H1 (cell line): Measurements from ENCODE around the gene ATXN1L. TPM values are rescaled to one million over a fixed set of nuclear protein-coding genes. Genes with fewer than 3 reads are reported as not detected.

Experiments
- CTCF ChIA-PET: fragments of 300-600 bp; sonication (Branson Sonifier 250); formaldehyde crosslinking; loops from one replicate; lab custom pipeline; 2021; ENCODE audit not compliant: partially characterized antibody; lab: Charles Lee
- POLR2A ChIA-PET: fragments of 300-600 bp; sonication (Branson Sonifier 250); formaldehyde crosslinking; loops from one replicate; lab custom pipeline; 2021; ENCODE audit warnings: inconsistent platforms; ENCODE audit not compliant: partially characterized antibody; lab: Charles Lee
- DNase-seq, 2 experiments: peaks; one replicate each; pipeline versions ENCODE4 v3.0.0 to v3.0.0-alpha.2; 2010 to 2022; ENCODE audit warnings: low spot score in 2 of 2, low read depth in 1 of 2, mixed read lengths in 1 of 2
- FAIRE-seq: peaks from 2 replicates; lab custom pipeline; 2011; peaks lifted over from hg19 to GRCh38; lab: Jason Lieb, UNC
- H2AFZ ChIP-seq: 2 replicates; pipeline ENCODE4 v1.8.1; 2012; ENCODE audit warnings: low read length, inconsistent platforms
- H2AK5ac ChIP-seq: 2 replicates; pipeline ENCODE4 v1.6.1; 2013; ENCODE audit warnings: low read depth, low read length
- H2BK120ac ChIP-seq: replicated peaks from 2 replicates; pipeline ENCODE3; 2013; ENCODE audit warnings: low read depth, low read length, inconsistent platforms
- H2BK12ac ChIP-seq: 2 replicates; pipeline ENCODE4 v1.6.1; 2013; ENCODE audit warnings: low read depth, low read length
- H2BK15ac ChIP-seq: 2 replicates; pipeline ENCODE4 v1.6.1; 2013; ENCODE audit warnings: low read length
- H2BK20ac ChIP-seq: 2 replicates; pipeline ENCODE4 v1.6.1; 2013; ENCODE audit warnings: low read length
- H2BK5ac ChIP-seq: 2 replicates; pipeline ENCODE4 v1.6.1; 2013; ENCODE audit warnings: low read depth, low read length
- H3K14ac ChIP-seq: 2 replicates; pipeline ENCODE4 v1.6.1; 2013; ENCODE audit warnings: inconsistent platforms; ENCODE audit not compliant: insufficient read length
- H3K18ac ChIP-seq: 2 replicates; pipeline ENCODE4 v1.6.1; 2013; ENCODE audit warnings: low read length; ENCODE audit errors: extremely low read depth
- H3K23ac ChIP-seq: 2 replicates; pipeline ENCODE4 v1.6.1; 2013; ENCODE audit warnings: inconsistent platforms; ENCODE audit not compliant: insufficient read length
- H3K23me2 ChIP-seq: 2 replicates; pipeline ENCODE4 v1.6.1; 2013; ENCODE audit warnings: low read depth, low read length
- H3K27ac ChIP-seq: 2 replicates; pipeline ENCODE4 v1.6.1; 2011; ENCODE audit warnings: low read depth, low read length, inconsistent platforms
- H3K27me3 ChIP-seq, 4 experiments: replicated peaks in 1 of 4; 1 replicate in 1 of 4; 2 replicates in 3 of 4; pipeline versions ENCODE4 v1.6.1 to v1.8.1; 2011 to 2013; ENCODE audit warnings: low read length in 3 of 4, mild to moderate bottlenecking in 3 of 4, inconsistent platforms in 2 of 4, mixed read lengths in 2 of 4, moderate library complexity in 1 of 4; ENCODE audit not compliant: control insufficient read depth in 3 of 4, insufficient read depth in 3 of 4; ENCODE audit errors: extremely low read depth in 1 of 4
- H3K36me3 ChIP-seq, 4 experiments: 2 replicates each; pipeline versions ENCODE4 v1.6.1 to v1.8.1; 2011 to 2013; ENCODE audit warnings: mild to moderate bottlenecking in 4 of 4, low read length in 3 of 4, moderate library complexity in 2 of 4, control low read depth in 1 of 4, inconsistent platforms in 1 of 4; ENCODE audit not compliant: insufficient read depth in 4 of 4, control insufficient read depth in 2 of 4
- H3K4ac ChIP-seq: replicated peaks from 2 replicates; pipeline ENCODE3; 2013; ENCODE audit warnings: low read length, low read depth, mixed read lengths, inconsistent platforms; ENCODE audit not compliant: insufficient read length
- H3K4me1 ChIP-seq, 4 experiments: replicated peaks in 1 of 4; 1 replicate in 1 of 4; 2 replicates in 3 of 4; pipeline versions ENCODE4 v1.6.1 to v1.8.1; 2011 to 2013; ENCODE audit warnings: low read length in 3 of 4, inconsistent platforms in 2 of 4, mixed read lengths in 1 of 4; ENCODE audit not compliant: insufficient read depth in 4 of 4, control insufficient read depth in 3 of 4
- H3K4me2 ChIP-seq, 2 experiments: 2 replicates each; pipeline versions ENCODE4 v1.6.1 to v1.8.1; 2011 to 2013; ENCODE audit warnings: low read depth in 2 of 2, low read length in 2 of 2, control low read depth in 1 of 2, inconsistent platforms in 1 of 2, mild to moderate bottlenecking in 1 of 2; ENCODE audit not compliant: insufficient read depth in 1 of 2
- H3K4me3 ChIP-seq, 4 experiments: fragments of 200-600, 300-600 bp in 1 of 4; sonication (generic), shearing (Covaris generic), sonication (Bioruptor Twin) in 1 of 4; 2 replicates each; pipeline versions ENCODE4 v1.5.1 to v1.8.1; 2011 to 2016; ENCODE audit warnings: low read length in 4 of 4, low read depth in 3 of 4, control low read depth in 2 of 4, inconsistent platforms in 2 of 4, mild to moderate bottlenecking in 2 of 4, mixed read lengths in 1 of 4, moderate library complexity in 1 of 4; ENCODE audit not compliant: insufficient read depth in 2 of 4; ENCODE audit errors: extremely low read depth in 1 of 4
- H3K56ac ChIP-seq: replicated peaks from 2 replicates; pipeline ENCODE3; 2013; ENCODE audit warnings: low read depth, mild to moderate bottlenecking, mixed read lengths, low read length, inconsistent platforms; ENCODE audit not compliant: insufficient read length
- H3K79me1 ChIP-seq: 2 replicates; pipeline ENCODE4 v1.6.1; 2013; ENCODE audit warnings: low read depth, low read length, control low read depth
- H3K79me2 ChIP-seq, 2 experiments: 2 replicates each; pipeline versions ENCODE4 v1.6.1 to v1.8.1; 2012 to 2013; ENCODE audit warnings: low read length in 2 of 2, mild to moderate bottlenecking in 2 of 2, inconsistent platforms in 1 of 2; ENCODE audit not compliant: insufficient read depth in 2 of 2, control insufficient read depth in 1 of 2
- H3K9ac ChIP-seq, 4 experiments: replicated peaks in 1 of 4; 1 replicate in 1 of 4; 2 replicates in 3 of 4; pipeline versions ENCODE4 v1.6.1 to v1.8.1; 2011 to 2013; ENCODE audit warnings: low read depth in 3 of 4, low read length in 3 of 4, control low read depth in 2 of 4, mild to moderate bottlenecking in 2 of 4, moderate library complexity in 2 of 4, inconsistent platforms in 1 of 4; ENCODE audit errors: extremely low read depth in 1 of 4
- H3K9me3 ChIP-seq, 2 experiments: 2 replicates each; pipeline versions ENCODE4 v1.6.1 to v1.8.1; 2012 to 2013; ENCODE audit warnings: mild to moderate bottlenecking in 2 of 2, moderate library complexity in 2 of 2, control low read depth in 1 of 2, inconsistent platforms in 1 of 2, low read depth in 1 of 2, low read length in 1 of 2, mixed read lengths in 1 of 2; ENCODE audit not compliant: insufficient read depth in 2 of 2
- H4K20me1 ChIP-seq, 2 experiments: replicated peaks in 1 of 2; 2 replicates each; pipeline versions ENCODE3 to v1.8.1; 2011 to 2013; ENCODE audit warnings: inconsistent platforms in 2 of 2, low read length in 2 of 2, mild to moderate bottlenecking in 1 of 2; ENCODE audit not compliant: insufficient read depth in 2 of 2, control insufficient read depth in 1 of 2
- H4K5ac ChIP-seq: 2 replicates; pipeline ENCODE4 v1.6.1; 2013; ENCODE audit warnings: low read length, low read depth, mixed read lengths, inconsistent platforms; ENCODE audit not compliant: insufficient read length
- H4K8ac ChIP-seq: 2 replicates; pipeline ENCODE4 v1.8.0; 2013; ENCODE audit warnings: mild to moderate bottlenecking, moderate library complexity, low read length, inconsistent platforms; ENCODE audit not compliant: insufficient read depth; ENCODE audit errors: extremely low read depth
- H4K91ac ChIP-seq: replicated peaks from 2 replicates; pipeline ENCODE3; 2013; ENCODE audit warnings: low read length, mixed read lengths, inconsistent platforms; ENCODE audit not compliant: insufficient read length
- EP300 ChIP-seq, 2 experiments: IDR thresholded peaks; 1 replicate in 1 of 2; 2 replicates in 1 of 2; pipeline ENCODE4 v1.6.1; 2011 to 2012; ENCODE audit warnings: low read depth in 2 of 2, low read length in 2 of 2, mild to moderate bottlenecking in 2 of 2, borderline replicate concordance in 1 of 2, inconsistent platforms in 1 of 2, moderate library complexity in 1 of 2
- HDAC2 ChIP-seq, 2 experiments: fragments of 300-600 bp in 1 of 2; sonication (generic) in 1 of 2; IDR thresholded peaks; 2 replicates each; pipeline ENCODE4 v1.6.1; 2011 to 2012; ENCODE audit warnings: low read depth in 2 of 2, low read length in 2 of 2, mild to moderate bottlenecking in 2 of 2, moderate library complexity in 2 of 2, borderline replicate concordance in 1 of 2, inconsistent platforms in 1 of 2
- SIRT6 ChIP-seq: IDR thresholded peaks from one replicate; pipeline ENCODE4 v1.7.1; 2012; ENCODE audit warnings: low read length, inconsistent platforms
- WGBS, 2 experiments: shearing (Covaris generic) in 1 of 2; methylation state at CpG; one replicate each; pipeline versions ENCODE4 v1.1.6 to v1.1.7; 2013 to 2015; ENCODE audit warnings: low lambda C conversion rate in 2 of 2, mixed read lengths in 2 of 2, inconsistent platforms in 1 of 2, low coverage in 1 of 2, missing lambda C conversion rate in 1 of 2; ENCODE audit not compliant: insufficient replicate concordance in 2 of 2, insufficient coverage in 1 of 2, insufficient read length in 1 of 2; ENCODE audit errors: extremely low coverage in 1 of 2, missing lambda C conversion rate in 1 of 2; 5-methylcytosine and 5-hydroxymethylcytosine counted together
- polyA plus RNA-seq, 7 experiments: library from polyadenylated mRNA; depleted of rRNA in 3 of 7; stranded (reverse) in 5 of 7; unstranded in 2 of 7; fragments of >200 nt in 5 of 7; fragments of 200-250 nt in 2 of 7; gene quantifications; 1 replicate in 5 of 7; 2 replicates in 1 of 7; 4 replicates in 1 of 7; pipeline versions ENCODE4 v1.2.1 to v1.2.3, GENCODE V29; 2011 to 2013; ENCODE audit warnings: missing spikeins in 2 of 7, mixed read lengths in 2 of 7
- total RNA-seq: library from RNA; stranded (reverse); fragmentation: NEBNext Ultra II Directional; extraction: Animal tissue kit (Norgen Biotek cat#: 25700); gene quantifications from 2 replicates; pipeline ENCODE4 v1.2.1, GENCODE V29; 2021

The ATXN1L gene
- total and polyA plus RNA-seq, 2 of the 8 experiments (the other 6 are each of a cell fraction or from before 2014, with no cell fraction given) = 12.1 to 23.8 TPM

GRCh38 chr16:71880176-71880575, 34.4 kb downstream of the ATXN1L start:
- no peak overlapping the region for H3K4me2 ChIP-seq
- H2BK5ac ChIP-seq = no peak overlapping the region
- H3K23ac ChIP-seq = no peak overlapping the region
- no peak overlapping the region for H3K27ac ChIP-seq
- FAIRE-seq (no peak), DNase-seq (no peak)
- H3K56ac ChIP-seq = no peak overlapping the region
- H3K9me3 ChIP-seq = no peaks in the 10 kb centered on the region
- H2BK20ac ChIP-seq = no peak overlapping the region
- H4K91ac ChIP-seq = no peak overlapping the region
- POLR2A ChIA-PET = interaction anchor here (1.2 to 2.0 kb wide), 3 partner anchors 9 to 36 kb away, joined by 3 to 6 read pairs (median 4); no protein-coding TSS in a partner anchor
- CTCF ChIA-PET = interaction anchor here (0.7 to 1.1 kb wide), 3 partner anchors 11 to 25 kb away, joined by 3 to 5 read pairs (median 3); no protein-coding TSS in a partner anchor
- no peak overlapping the region for H2BK15ac ChIP-seq
- no peak overlapping the region for H2BK12ac ChIP-seq
- no peak overlapping the region for H4K8ac ChIP-seq
- no peak overlapping the region for H3K4me3 ChIP-seq
- no peak overlapping the region for H2AK5ac ChIP-seq
- no peak overlapping the region for H2BK120ac ChIP-seq
- no peak overlapping the region for H3K18ac ChIP-seq
- H3K23me2 ChIP-seq = peaks cover 9% of the 10 kb centered on the region; the same call in 1 of the 2 replicates
- peaks cover 3 to 25% (median 16%) of the 10 kb centered on the region in 4 experiments; a peak in 7 of 8 replicates for H3K36me3 ChIP-seq
- no peak overlapping the region for H3K9ac ChIP-seq
- no peak overlapping the region for H3K4ac ChIP-seq
- H2AFZ ChIP-seq = no peak overlapping the region
- TF ChIP-seq EP300 (IDR thresholded peaks at IDR 0.05; ENCODE audit: borderline replicate concordance in 1 of 2, low read depth in 2 of 2, low read length in 2 of 2) (no peak), HDAC2 (IDR thresholded peaks at IDR 0.05; ENCODE audit: borderline replicate concordance in 1 of 2, low read depth in 2 of 2, low read length in 2 of 2) (no peak), SIRT6 (no peak)
- no peak overlapping the region for H3K14ac ChIP-seq
- H4K5ac ChIP-seq = no peak overlapping the region
- H3K4me1 ChIP-seq = peaks cover 6 to 10% (median 7%) of the 10 kb centered on the region in 4 experiments; a peak in 6 of 7 replicates
- 90% methylated on average over 4 of the region's 4 CpGs; no CpG with 5 or more reads in 1 of the 2 experiments for WGBS, 2 experiments
- no peaks in the 10 kb centered on the region for H3K27me3 ChIP-seq
- H4K20me1 ChIP-seq = no peaks in the 10 kb centered on the region
- H3K79me1 ChIP-seq = no peaks in the 10 kb centered on the region; the same call in 1 of the 2 replicates
- no peaks in the 10 kb centered on the region for H3K79me2 ChIP-seq
